HFFc6 (cell line): Measurements from ENCODE around the gene ZNF683. TPM values are rescaled to one million over a fixed set of nuclear protein-coding genes. Genes with fewer than 3 reads are reported as not detected.

Experiments
- DNase-seq: peaks from one replicate; pipeline ENCODE4 v3.0.0-alpha.2; 2018
- H3K27ac Mint-ChIP-seq: 2 replicates; pipeline ENCODE4 v1.8.0; 2020; ENCODE audit warnings: mild to moderate bottlenecking, mixed read lengths
- H3K27me3 Mint-ChIP-seq: 2 replicates; pipeline ENCODE4 v1.8.0; 2021; ENCODE audit warnings: mild to moderate bottlenecking, moderate library complexity, mixed read lengths; ENCODE audit not compliant: insufficient read depth
- H3K36me3 Mint-ChIP-seq: 2 replicates; pipeline ENCODE4 v1.8.0; 2021; ENCODE audit warnings: low read depth, mixed read lengths
- H3K4me1 Mint-ChIP-seq: 2 replicates; pipeline ENCODE4 v1.8.0; 2020; ENCODE audit warnings: low read depth, mixed read lengths
- H3K4me3 Mint-ChIP-seq: 2 replicates; pipeline ENCODE4 v1.8.0; 2020; ENCODE audit warnings: mild to moderate bottlenecking, moderate library complexity, mixed read lengths
- H3K9me3 Mint-ChIP-seq: 2 replicates; pipeline ENCODE4 v1.8.0; 2020; ENCODE audit warnings: mild to moderate bottlenecking, mixed read lengths
- CTCF ChIP-seq: fragments of 200-600 bp; sonication (generic); IDR thresholded peaks from 2 replicates; pipeline ENCODE4 v1.5.0; 2021; ENCODE audit warnings: antibody characterized with exemption, mild to moderate bottlenecking
- total RNA-seq, 6 experiments: library from RNA; stranded (reverse); fragmentation: NEBNext Ultra II Directional; extraction: Animal tissue kit (Norgen Biotek cat#: 25700); gene quantifications; 2 replicates in 1 of 6; 3 replicates in 5 of 6; pipeline ENCODE4 v1.2.3, GENCODE V29; 2021

The ZNF683 gene
- total RNA-seq, 6 experiments from 2014 or later = not detected

- Mint-ChIP-seq H3K4me1 (peaks cover 9% of the 10 kb centered on the region), H3K9me3 (no peaks in the 10 kb centered on the region), H3K27ac (no peak overlapping the region), H3K4me3 (no peak overlapping the region), H3K27me3 (peaks cover 5% of the 10 kb centered on the region), H3K36me3 (no peaks in the 10 kb centered on the region)
- DNase-seq = no peak
- no peak for TF ChIP-seq CTCF
These were observed 44.0 kb downstream of the ZNF683 start for GRCh38 chr1:26328597-26328996.

- Mint-ChIP-seq H3K4me1 (peaks cover 9% of the 10 kb centered on the region), H3K36me3 (no peaks in the 10 kb centered on the region), H3K27ac (no peak overlapping the region), H3K4me3 (no peak overlapping the region), H3K9me3 (no peaks in the 10 kb centered on the region), H3K27me3 (peaks cover 7% of the 10 kb centered on the region)
- TF ChIP-seq CTCF = no peak
- no peak for DNase-seq
These were observed 44.6 kb downstream of the ZNF683 start for GRCh38 chr1:26327956-26328362.

GRCh38 chr1:26324550-26324949 is 48.0 kb downstream of the ZNF683 start:
- H3K27ac Mint-ChIP-seq = no peak overlapping the region
- H3K27me3 Mint-ChIP-seq = peaks cover 7% of the 10 kb centered on the region; the same call in 1 of the 2 replicates
- H3K9me3 Mint-ChIP-seq = no peaks in the 10 kb centered on the region
- TF ChIP-seq CTCF = no peak
- H3K4me3 Mint-ChIP-seq = no peak overlapping the region
- DNase-seq = no peak
- peaks cover 8% of the 10 kb centered on the region for H3K4me1 Mint-ChIP-seq
- no peaks in the 10 kb centered on the region for H3K36me3 Mint-ChIP-seq

- peaks cover 7% of the 10 kb centered on the region; the same call in 1 of the 2 replicates for H3K27me3 Mint-ChIP-seq
- no peak for TF ChIP-seq CTCF
- H3K4me3 Mint-ChIP-seq = no peak overlapping the region
- no peaks in the 10 kb centered on the region for H3K9me3 Mint-ChIP-seq
- no peaks in the 10 kb centered on the region for H3K36me3 Mint-ChIP-seq
- H3K4me1 Mint-ChIP-seq = peaks cover 8% of the 10 kb centered on the region
- H3K27ac Mint-ChIP-seq = no peak overlapping the region
- no peak for DNase-seq
These were observed 49.2 kb downstream of the ZNF683 start for GRCh38 chr1:26323382-26323781.

GRCh38 chr1:26322042-26322331 is 50.6 kb downstream of the ZNF683 start:
- no peak for TF ChIP-seq CTCF
- H3K4me3 Mint-ChIP-seq = no peak overlapping the region
- peaks cover 8% of the 10 kb centered on the region for H3K4me1 Mint-ChIP-seq
- no peaks in the 10 kb centered on the region for H3K36me3 Mint-ChIP-seq
- no peaks in the 10 kb centered on the region for H3K9me3 Mint-ChIP-seq
- no peak overlapping the region for H3K27ac Mint-ChIP-seq
- DNase-seq = no peak
- peaks cover 10% of the 10 kb centered on the region; the same call in 1 of the 2 replicates for H3K27me3 Mint-ChIP-seq
